Measurements from ENCODE around the gene FAM24A.
"Not testable (repeated sequence)": the region's sequence is repeated elsewhere in the genome, so short reads cannot be mapped to it uniquely, and the experiment has no call there.

FAM24A gene

GRCh38 chr10:122879339-122880273 is 30.8 kb upstream of the FAM24A start, which contains the start of gene FAM24B:
Gene FAM24B, minus strand, starts transcription at chr10:122879581. Its CDS starts 29,066 bp downstream, at chr10:122850515.
- peak; percentile 96 to 99 (median 97) for DNase-seq
- Histone ChIP-seq H3K4me1 (ENCODE audit: control extremely low read depth in 1 of 4, control insufficient read depth in 4 of 4, insufficient read depth in 4 of 4, low read length in 3 of 4) (peaks cover 5 to 20% (median 14%) of the 10 kb centered on the region in 4 experiments), H3K27me3 (replicated peaks in 2 of 5; ENCODE audit: control insufficient read depth in 4 of 5, insufficient read depth in 5 of 5, low read length in 4 of 5) (peaks cover 0 to 5% (median 0%) of the 10 kb centered on the region in 5 experiments), H3K9me3 (ENCODE audit: control extremely low read depth in 1 of 5, control insufficient read depth in 4 of 5, insufficient read depth in 2 of 5, low read depth in 1 of 5, low read length in 4 of 5) (peaks cover 0 to 9% (median 2%) of the 10 kb centered on the region in 5 experiments), H3K4me3 (ENCODE audit: control insufficient read depth in 1 of 7, extremely low read depth in 1 of 7, insufficient read depth in 4 of 7, low read depth in 2 of 7, low read length in 6 of 7) (peak within 1 kb of the TSS; percentile 43 to 91 (median 70)), H3K36me3 (ENCODE audit: control insufficient read depth in 4 of 4, insufficient read depth in 4 of 4, low read length in 3 of 4) (peaks cover 0 to 14% (median 2%) of the 10 kb centered on the region in 4 experiments), H3K27ac (ENCODE audit: insufficient read depth in 1 of 2, low read depth in 1 of 2, low read length in 2 of 2, poor library complexity in 1 of 2, severe bottlenecking in 2 of 2) (peak within 1 kb of the TSS in 1 of 2 experiments; percentile 14)
- POLR2A ChIA-PET, result no interaction called here
- CTCF ChIA-PET, result no interaction called here
- WGBS (ENCODE audit: insufficient coverage), result 6% methylated on average over 70 of the region's 95 CpGs

- Histone ChIP-seq H3K9me3 (ENCODE audit: control extremely low read depth in 1 of 5, control insufficient read depth in 4 of 5, insufficient read depth in 2 of 5, low read depth in 1 of 5, low read length in 4 of 5) (peaks cover 0 to 2% (median 0%) of the 10 kb centered on the region in 5 experiments), H3K27ac (ENCODE audit: insufficient read depth in 1 of 2, low read depth in 1 of 2, low read length in 2 of 2, poor library complexity in 1 of 2, severe bottlenecking in 2 of 2) (no peak overlapping the region), H3K4me1 (ENCODE audit: control extremely low read depth in 1 of 4, control insufficient read depth in 4 of 4, insufficient read depth in 4 of 4, low read length in 3 of 4) (peaks cover 5 to 20% (median 14%) of the 10 kb centered on the region in 4 experiments), H3K27me3 (replicated peaks in 2 of 5; ENCODE audit: control insufficient read depth in 4 of 5, insufficient read depth in 5 of 5, low read length in 4 of 5) (peaks cover 0 to 5% (median 0%) of the 10 kb centered on the region in 5 experiments), H3K36me3 (ENCODE audit: control insufficient read depth in 4 of 4, insufficient read depth in 4 of 4, low read length in 3 of 4) (no peaks in the 10 kb centered on the region), H3K4me3 (ENCODE audit: control insufficient read depth in 1 of 7, extremely low read depth in 1 of 7, insufficient read depth in 4 of 7, low read depth in 2 of 7, low read length in 6 of 7) (no peak overlapping the region)
- DNase-seq, result peak; percentile 16 to 51 (median 34)
- ChIA-PET POLR2A (no interaction called here), CTCF (no interaction called here)
Measured at GRCh38 chr10:122882766-122883165, 27.6 kb upstream of the FAM24A start.

- DNase-seq, result peak in 2 of 3 donors; percentile 9 to 18
- Histone ChIP-seq H3K27me3 (replicated peaks in 2 of 5; ENCODE audit: control insufficient read depth in 4 of 5, insufficient read depth in 5 of 5, low read length in 4 of 5) (peaks cover 0 to 5% (median 0%) of the 10 kb centered on the region in 5 experiments), H3K36me3 (ENCODE audit: control insufficient read depth in 4 of 4, insufficient read depth in 4 of 4, low read length in 3 of 4) (peaks cover 0 to 2% (median 0%) of the 10 kb centered on the region in 4 experiments), H3K9me3 (ENCODE audit: control extremely low read depth in 1 of 5, control insufficient read depth in 4 of 5, insufficient read depth in 2 of 5, low read depth in 1 of 5, low read length in 4 of 5) (peaks cover 0 to 2% (median 0%) of the 10 kb centered on the region in 5 experiments), H3K4me1 (ENCODE audit: control extremely low read depth in 1 of 4, control insufficient read depth in 4 of 4, insufficient read depth in 4 of 4, low read length in 3 of 4) (peaks cover 0 to 13% (median 10%) of the 10 kb centered on the region in 4 experiments), H3K27ac (ENCODE audit: insufficient read depth in 1 of 2, low read depth in 1 of 2, low read length in 2 of 2, poor library complexity in 1 of 2, severe bottlenecking in 2 of 2) (no peak overlapping the region), H3K4me3 (ENCODE audit: control insufficient read depth in 1 of 7, extremely low read depth in 1 of 7, insufficient read depth in 4 of 7, low read depth in 2 of 7, low read length in 6 of 7) (no peak overlapping the region)
- POLR2A ChIA-PET, result no interaction called here
- WGBS (ENCODE audit: insufficient coverage), result 100% methylated on average over 1 of the region's 1 CpG
- CTCF ChIA-PET, result no interaction called here
Measured at GRCh38 chr10:122884166-122884565, 26.2 kb upstream of the FAM24A start.

GRCh38 chr10:122894261-122894944 is 16.0 kb upstream of the FAM24A start:
- Histone ChIP-seq H3K36me3 (ENCODE audit: control insufficient read depth in 4 of 4, insufficient read depth in 4 of 4, low read length in 3 of 4) (no peaks in the 10 kb centered on the region), H3K27me3 (replicated peaks in 2 of 5; ENCODE audit: control insufficient read depth in 4 of 5, insufficient read depth in 5 of 5, low read length in 4 of 5) (peaks cover 0 to 8% (median 0%) of the 10 kb centered on the region in 5 experiments), H3K9me3 (ENCODE audit: control extremely low read depth in 1 of 5, control insufficient read depth in 4 of 5, insufficient read depth in 2 of 5, low read depth in 1 of 5, low read length in 4 of 5) (no peaks in the 10 kb centered on the region), H3K27ac (ENCODE audit: insufficient read depth in 1 of 2, low read depth in 1 of 2, low read length in 2 of 2, poor library complexity in 1 of 2, severe bottlenecking in 2 of 2) (no peak overlapping the region), H3K4me1 (ENCODE audit: control extremely low read depth in 1 of 4, control insufficient read depth in 4 of 4, insufficient read depth in 4 of 4, low read length in 3 of 4) (no peaks in the 10 kb centered on the region), H3K4me3 (ENCODE audit: control insufficient read depth in 1 of 7, extremely low read depth in 1 of 7, insufficient read depth in 4 of 7, low read depth in 2 of 7, low read length in 6 of 7) (no peak overlapping the region)
- WGBS (ENCODE audit: insufficient coverage), result 97% methylated on average over 3 of the region's 5 CpGs
- CTCF ChIA-PET, result no interaction called here
- POLR2A ChIA-PET, result no interaction called here
- no peak for DNase-seq

GRCh38 chr10:122903861-122904260 is 6.5 kb upstream of the FAM24A start:
- 89% methylated on average over 3 of the region's 4 CpGs for WGBS (ENCODE audit: insufficient coverage)
- H3K27ac ChIP-seq (ENCODE audit: insufficient read depth in 1 of 2, low read depth in 1 of 2, low read length in 2 of 2, poor library complexity in 1 of 2, severe bottlenecking in 2 of 2); H3K9me3 ChIP-seq (ENCODE audit: control extremely low read depth in 1 of 5, control insufficient read depth in 4 of 5, insufficient read depth in 2 of 5, low read depth in 1 of 5, low read length in 4 of 5); CTCF ChIA-PET; H3K4me1 ChIP-seq (ENCODE audit: control extremely low read depth in 1 of 4, control insufficient read depth in 4 of 4, insufficient read depth in 4 of 4, low read length in 3 of 4); H3K27me3 ChIP-seq (replicated peaks in 2 of 5; ENCODE audit: control insufficient read depth in 4 of 5, insufficient read depth in 5 of 5, low read length in 4 of 5); POLR2A ChIA-PET; H3K36me3 ChIP-seq (ENCODE audit: control insufficient read depth in 4 of 4, insufficient read depth in 4 of 4, low read length in 3 of 4); DNase-seq; H3K4me3 ChIP-seq (ENCODE audit: control insufficient read depth in 1 of 7, extremely low read depth in 1 of 7, insufficient read depth in 4 of 7, low read depth in 2 of 7, low read length in 6 of 7): not testable (repeated sequence)

GRCh38 chr10:122911889-122912484 is 1.6 kb downstream of the FAM24A start:
- DNase-seq, result peak; percentile 45 to 72 (median 69)
- ChIA-PET CTCF (no interaction called here), POLR2A (no interaction called here)
- H3K9me3 ChIP-seq (ENCODE audit: control extremely low read depth in 1 of 5, control insufficient read depth in 4 of 5, insufficient read depth in 2 of 5, low read depth in 1 of 5, low read length in 4 of 5), result no peaks in the 10 kb centered on the region
- no peak overlapping the region for H3K27ac ChIP-seq (ENCODE audit: insufficient read depth in 1 of 2, low read depth in 1 of 2, low read length in 2 of 2, poor library complexity in 1 of 2, severe bottlenecking in 2 of 2)
- peaks cover 0 to 3% (median 0%) of the 10 kb centered on the region in 5 experiments for H3K27me3 ChIP-seq (replicated peaks in 2 of 5; ENCODE audit: control insufficient read depth in 4 of 5, insufficient read depth in 5 of 5, low read length in 4 of 5)
- H3K4me1 ChIP-seq (ENCODE audit: control extremely low read depth in 1 of 4, control insufficient read depth in 4 of 4, insufficient read depth in 4 of 4, low read length in 3 of 4), result no peaks in the 10 kb centered on the region
- WGBS (ENCODE audit: insufficient coverage), result 26% methylated on average over 4 of the region's 5 CpGs
- H3K36me3 ChIP-seq (ENCODE audit: control insufficient read depth in 4 of 4, insufficient read depth in 4 of 4, low read length in 3 of 4), result no peaks in the 10 kb centered on the region
- H3K4me3 ChIP-seq (ENCODE audit: control insufficient read depth in 1 of 7, extremely low read depth in 1 of 7, insufficient read depth in 4 of 7, low read depth in 2 of 7, low read length in 6 of 7), result no peak overlapping the region
